HEK293T (cell line): ENCODE data around the gene FNBP1L.
A peak's percentile ranks its signal among the peaks of the same experiment; 100 is the strongest.
"Not testable (repeated sequence)": the region's sequence is repeated elsewhere in the genome, so short reads cannot be mapped to it uniquely, and the experiment has no call there.

Experiments
- CTCF ChIA-PET: fragments of 350-600 bp; formaldehyde crosslinking; extraction: SDS; loops from one replicate; lab custom pipeline; 2021; ENCODE audit warnings: antibody characterized with exemption, inconsistent platforms; lab: Yijun Ruan, JAX
- POLR2A ChIA-PET: fragments of 350-600 bp; formaldehyde crosslinking; extraction: SDS; loops from one replicate; lab custom pipeline; 2020; ENCODE audit warnings: antibody characterized with exemption, inconsistent platforms; lab: Yijun Ruan, JAX
- DNase-seq: peaks from one replicate; pipeline ENCODE4 v3.0.0; 2012; ENCODE audit warnings: mixed read lengths; ENCODE audit errors: extremely low spot score
- ARNT ChIP-seq: fragments of 450-650 bp; IDR thresholded peaks from 2 replicates; pipeline ENCODE4 v1.6.1; 2017; ENCODE audit warnings: mild to moderate bottlenecking
- BHLHE40 ChIP-seq: fragments of 450-650 bp; IDR thresholded peaks from 2 replicates; pipeline ENCODE4 v1.6.1; 2016; ENCODE audit warnings: mild to moderate bottlenecking, moderate library complexity, borderline replicate concordance
- CTBP1 ChIP-seq: fragments of 450-650 bp; IDR thresholded peaks from 2 replicates; pipeline ENCODE4 v1.6.1; 2016; ENCODE audit warnings: borderline replicate concordance
- ELF4 ChIP-seq: fragments of 450-650 bp; IDR thresholded peaks from 2 replicates; pipeline ENCODE4 v1.6.1; 2017; ENCODE audit warnings: antibody characterized with exemption
- FOXA1 ChIP-seq: fragments of 450-650 bp; IDR thresholded peaks from 2 replicates; pipeline ENCODE4 v1.6.1; 2016; ENCODE audit warnings: mild to moderate bottlenecking
- FOXK2 ChIP-seq: fragments of 450-650 bp; IDR thresholded peaks from 2 replicates; pipeline ENCODE4 v1.6.1; 2016; ENCODE audit warnings: mild to moderate bottlenecking
- FOXM1 ChIP-seq: fragments of 450-650 bp; IDR thresholded peaks from 2 replicates; pipeline ENCODE4 v1.6.1; 2017; ENCODE audit warnings: mild to moderate bottlenecking, borderline replicate concordance
- HDGF ChIP-seq: fragments of 450-650 bp; IDR thresholded peaks from 2 replicates; pipeline ENCODE4 v1.6.1; 2017; ENCODE audit warnings: antibody characterized with exemption, borderline replicate concordance
- L3MBTL2 ChIP-seq: fragments of 450-650 bp; conservative IDR thresholded peaks from 2 replicates; pipeline ENCODE4 v1.6.1; 2016; ENCODE audit warnings: mild to moderate bottlenecking
- LEF1 ChIP-seq: fragments of 450-650 bp; IDR thresholded peaks from 2 replicates; pipeline ENCODE4 v1.6.1; 2017; ENCODE audit warnings: mild to moderate bottlenecking, borderline replicate concordance
- NFRKB ChIP-seq: fragments of 450-650 bp; IDR thresholded peaks from 2 replicates; pipeline ENCODE4 v1.6.1; 2016; ENCODE audit warnings: mild to moderate bottlenecking, moderate library complexity
- PKNOX1 ChIP-seq: fragments of 450-650 bp; IDR thresholded peaks from 2 replicates; pipeline ENCODE4 v1.6.1; 2016
- SP1 ChIP-seq: fragments of 450-650 bp; IDR thresholded peaks from 2 replicates; pipeline ENCODE4 v1.6.1; 2017
- SUZ12 ChIP-seq: fragments of 450-650 bp; IDR thresholded peaks from 2 replicates; pipeline ENCODE4 v1.6.1; 2016; ENCODE audit warnings: mild to moderate bottlenecking
- TARDBP ChIP-seq: fragments of 450-650 bp; IDR thresholded peaks from 2 replicates; pipeline ENCODE4 v1.6.1; 2016
- ZNF384 ChIP-seq: fragments of 450-650 bp; IDR thresholded peaks from 2 replicates; pipeline ENCODE4 v1.6.1; 2016

The FNBP1L gene

GRCh38 chr1:93553886-93554490, 106.1 kb downstream of the FNBP1L start:
- TF ChIP-seq PKNOX1, result peak; percentile 18; the same call in 1 of the 2 replicates
- CTCF ChIA-PET, DNase-seq, POLR2A ChIA-PET: not testable (repeated sequence)

- CTCF ChIA-PET, result interaction anchor here (0.6 kb wide), 1 partner anchor 483 kb away, joined by 3 read pairs; no protein-coding TSS in a partner anchor
- POLR2A ChIA-PET, result no interaction called here
Observed at GRCh38 chr1:93554883-93555872, 107.3 kb downstream of the FNBP1L start.

GRCh38 chr1:93556291-93556690, 108.4 kb downstream of the FNBP1L start:
- POLR2A ChIA-PET, result no interaction called here
- DNase-seq, result no peak
- CTCF ChIA-PET, result no interaction called here
- TF ChIP-seq LEF1, result no peak
- TF ChIP-seq PKNOX1, result no peak
- no peak for TF ChIP-seq TARDBP
- no peak for TF ChIP-seq L3MBTL2
- no peak for TF ChIP-seq SUZ12
- no peak for TF ChIP-seq FOXK2
- TF ChIP-seq FOXA1, result no peak
- no peak for TF ChIP-seq FOXM1

More at GRCh38 chr1:93554883-93555872, 107.3 kb downstream of the FNBP1L start:
- TF ChIP-seq HDGF, result no peak
- no peak for TF ChIP-seq ELF4
- TF ChIP-seq CTBP1, result no peak
- TF ChIP-seq BHLHE40, result no peak
- no peak for DNase-seq

- POLR2A ChIA-PET, result no interaction called here
- CTCF ChIA-PET, result interaction anchor here (0.6 kb wide), 1 partner anchor 252 kb away, joined by 3 read pairs; no protein-coding TSS in a partner anchor
- no peak for DNase-seq
- TF ChIP-seq BHLHE40 (no peak), FOXA1 (no peak), FOXK2 (no peak), CTBP1 (no peak), PKNOX1 (no peak), SP1 (no peak), ELF4 (no peak), LEF1 (no peak), ARNT (no peak), TARDBP (no peak), NFRKB (no peak), SUZ12 (no peak), FOXM1 (no peak), L3MBTL2 (no peak), ZNF384 (no peak), HDGF (no peak)
Observed at GRCh38 chr1:93559045-93559444, 111.1 kb downstream of the FNBP1L start.

GRCh38 chr1:93559695-93560094, 111.8 kb downstream of the FNBP1L start:
- POLR2A ChIA-PET, result no interaction called here
- TF ChIP-seq LEF1, result no peak
- TF ChIP-seq HDGF, result no peak
- TF ChIP-seq PKNOX1, result no peak
- no peak for TF ChIP-seq SP1
- no peak for TF ChIP-seq NFRKB
- no peak for TF ChIP-seq BHLHE40
- no peak for TF ChIP-seq ARNT
- TF ChIP-seq ELF4, result no peak
- TF ChIP-seq L3MBTL2, result no peak
- no peak for TF ChIP-seq FOXK2
- no peak for TF ChIP-seq TARDBP
- no peak for TF ChIP-seq ZNF384
- CTCF ChIA-PET, result no interaction called here
- no peak for DNase-seq
